ENCODE results near the gene MAPK12. TPM values are rescaled to one million over a fixed set of nuclear protein-coding genes. Genes with fewer than 3 reads are reported as not detected.

MAPK12 gene
- total RNA-seq, 1 donor from 2014 or later, result 63.3 TPM

- H3K4me3 Mint-ChIP-seq, result no peak overlapping the region
Observed at GRCh38 chr22:50297510-50298265, 36.2 kb upstream of the MAPK12 start.

GRCh38 chr22:50296658-50297490 lies 35.4 kb upstream of the MAPK12 start:
- H3K9me3 Mint-ChIP-seq, result no peaks in the 10 kb centered on the region
- peak overlapping the region; percentile 93 for H3K27ac Mint-ChIP-seq
- H3K36me3 Mint-ChIP-seq, result peaks cover 3% of the 10 kb centered on the region
- H3K4me3 Mint-ChIP-seq, result no peak overlapping the region
- no peak for TF ChIP-seq CTCF (IDR thresholded peaks at IDR 0.05; ENCODE audit: unreplicated experiment)
- H3K4me1 Mint-ChIP-seq, result peaks cover 52% of the 10 kb centered on the region
- DNase-seq (ENCODE audit: low spot score in 2 of 2, unreplicated experiment in 2 of 2), result no peak
- no peaks in the 10 kb centered on the region for H3K27me3 Mint-ChIP-seq (ENCODE audit: low read depth)

More at GRCh38 chr22:50297510-50298265, 36.2 kb upstream of the MAPK12 start:
- no peaks in the 10 kb centered on the region for H3K27me3 Mint-ChIP-seq (ENCODE audit: low read depth)
- H3K36me3 Mint-ChIP-seq, result peaks cover under 1% of the 10 kb centered on the region
- no peaks in the 10 kb centered on the region for H3K9me3 Mint-ChIP-seq
- TF ChIP-seq CTCF (IDR thresholded peaks at IDR 0.05; ENCODE audit: unreplicated experiment), result no peak
- DNase-seq (ENCODE audit: low spot score in 2 of 2, unreplicated experiment in 2 of 2), result no peak
- peaks cover 50% of the 10 kb centered on the region for H3K4me1 Mint-ChIP-seq
- peak overlapping the region; percentile 93 for H3K27ac Mint-ChIP-seq

GRCh38 chr22:50294319-50294656 lies 32.8 kb upstream of the MAPK12 start:
- no peak for TF ChIP-seq CTCF (IDR thresholded peaks at IDR 0.05; ENCODE audit: unreplicated experiment)
- Mint-ChIP-seq H3K36me3 (peaks cover 3% of the 10 kb centered on the region), H3K4me1 (peaks cover 44% of the 10 kb centered on the region), H3K27me3 (ENCODE audit: low read depth) (no peaks in the 10 kb centered on the region), H3K9me3 (no peaks in the 10 kb centered on the region), H3K27ac (peak overlapping the region; percentile 97), H3K4me3 (peak overlapping the region; percentile 30)
- no peak for DNase-seq (ENCODE audit: low spot score in 2 of 2, unreplicated experiment in 2 of 2)

- peaks cover 3% of the 10 kb centered on the region for H3K36me3 Mint-ChIP-seq
- peak; percentile 77 to 91 for DNase-seq (ENCODE audit: low spot score in 2 of 2, unreplicated experiment in 2 of 2)
- no peak for TF ChIP-seq CTCF (IDR thresholded peaks at IDR 0.05; ENCODE audit: unreplicated experiment)
- no peaks in the 10 kb centered on the region for H3K27me3 Mint-ChIP-seq (ENCODE audit: low read depth)
- H3K4me3 Mint-ChIP-seq, result no peak overlapping the region
- H3K9me3 Mint-ChIP-seq, result no peaks in the 10 kb centered on the region
- peak overlapping the region; percentile 97 for H3K27ac Mint-ChIP-seq
- H3K4me1 Mint-ChIP-seq, result peaks cover 42% of the 10 kb centered on the region
Observed at GRCh38 chr22:50293441-50294318, 32.2 kb upstream of the MAPK12 start.

- no peak for TF ChIP-seq CTCF (IDR thresholded peaks at IDR 0.05; ENCODE audit: unreplicated experiment)
- Mint-ChIP-seq H3K4me3 (peak overlapping the region; percentile 59), H3K36me3 (peaks cover 6% of the 10 kb centered on the region), H3K4me1 (peaks cover 34% of the 10 kb centered on the region), H3K27ac (peak overlapping the region; percentile 99), H3K27me3 (ENCODE audit: low read depth) (no peaks in the 10 kb centered on the region), H3K9me3 (no peaks in the 10 kb centered on the region)
- DNase-seq (ENCODE audit: low spot score in 2 of 2, unreplicated experiment in 2 of 2), result no peak
Observed at GRCh38 chr22:50292643-50293440, 31.4 kb upstream of the MAPK12 start.
